GM19193 (cell line): ENCODE measurements around the gene RELL1.

Experiments
- POLR2A ChIP-seq: IDR thresholded peaks from 4 replicates; pipeline ENCODE4 v1.6.1; 2011; ENCODE audit not compliant: insufficient read depth, insufficient read length; ENCODE audit errors: extremely low read depth

The RELL1 gene

DNA sequence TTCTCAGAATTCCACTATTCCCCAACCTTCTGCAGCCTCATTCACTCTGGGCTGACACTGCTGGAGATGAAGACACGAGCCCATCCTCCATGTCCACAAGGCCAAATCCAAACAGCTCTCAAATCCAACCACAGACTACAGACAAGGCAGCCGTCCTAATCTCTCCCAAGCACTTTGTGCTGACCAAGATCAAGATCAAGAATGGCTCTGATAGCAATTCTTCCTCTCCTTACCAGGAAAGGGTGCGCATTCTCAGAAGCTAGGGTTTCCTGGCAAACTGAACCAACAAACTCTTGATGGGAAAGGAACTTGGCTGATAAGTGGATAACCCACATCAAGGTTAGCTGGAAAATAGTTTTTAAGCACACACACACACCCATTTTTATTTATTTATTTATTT, 26.5 kb downstream of the RELL1 start:
- TF ChIP-seq POLR2A = no peak

DNA sequence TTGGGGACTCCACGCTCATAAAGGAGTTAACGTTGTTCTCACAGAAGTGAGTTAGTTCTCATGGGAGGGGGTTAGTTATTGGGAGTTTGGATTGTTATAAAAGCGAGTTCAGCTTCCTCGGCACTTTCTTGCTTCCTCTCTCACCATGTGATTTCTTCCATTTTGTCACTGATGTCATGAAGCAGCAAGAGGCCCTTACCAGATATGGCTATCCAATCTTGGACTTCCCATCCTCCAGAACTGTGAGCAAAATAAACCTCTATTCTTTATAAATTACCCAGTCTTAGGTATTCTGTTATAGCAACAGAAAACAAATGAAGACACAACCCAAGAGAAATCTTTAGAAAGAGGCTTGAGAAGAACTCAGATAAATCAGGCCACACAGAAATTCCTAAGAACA, 29.5 kb downstream of the RELL1 start:
- no peak for TF ChIP-seq POLR2A

DNA sequence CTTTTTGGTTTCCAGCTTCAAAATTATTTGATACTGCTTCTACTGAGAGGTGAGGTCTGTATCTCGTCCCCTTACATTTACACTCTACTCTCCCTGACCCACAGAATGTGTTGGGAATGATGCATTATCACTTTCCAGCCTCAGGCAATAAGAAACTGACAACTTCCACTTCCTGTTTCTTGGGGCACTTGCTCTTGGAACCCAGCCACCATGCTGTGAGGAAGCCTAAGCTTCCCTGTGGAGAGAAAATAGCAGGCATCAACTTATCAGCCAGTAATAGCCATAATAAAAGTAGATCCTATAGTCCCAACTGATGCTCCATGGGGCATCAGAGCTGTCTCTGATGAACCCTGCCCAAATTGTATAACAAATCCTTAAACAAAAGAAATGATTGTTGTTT, 32.6 kb downstream of the RELL1 start:
- TF ChIP-seq POLR2A = no peak

DNA sequence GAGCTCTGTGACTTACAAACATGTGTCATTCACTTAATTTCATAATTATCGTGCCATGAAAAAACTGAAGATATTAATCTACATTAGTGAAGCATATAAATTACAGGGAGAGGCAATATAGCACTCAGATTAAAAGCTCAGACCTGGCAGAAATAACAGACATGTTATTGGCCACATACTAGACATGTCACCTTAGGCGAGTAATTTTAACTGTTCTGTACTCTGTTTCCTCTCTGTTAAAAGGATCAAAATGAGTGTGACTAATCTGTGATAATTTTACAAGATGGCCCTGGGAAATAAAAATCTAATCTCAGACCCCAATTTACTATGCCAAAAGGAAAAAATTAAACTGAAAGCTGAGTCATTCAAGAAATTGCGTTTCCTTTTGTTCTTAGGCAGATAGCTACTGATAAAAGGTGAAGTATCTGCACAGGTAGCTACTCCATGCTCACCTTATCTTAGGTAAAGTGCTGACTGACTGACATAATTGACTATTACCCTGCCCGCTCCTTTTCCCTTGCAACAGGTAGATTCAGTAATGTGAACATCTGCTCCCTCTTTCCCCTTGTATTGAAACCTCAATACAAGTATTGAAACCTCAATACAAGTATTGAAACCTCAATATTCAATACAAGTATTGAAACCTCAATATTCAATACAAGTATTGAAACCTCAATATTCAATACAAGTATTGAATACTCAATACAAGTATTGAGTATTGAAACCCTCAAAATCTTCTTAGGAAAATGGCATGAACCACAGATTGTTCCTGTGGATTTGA, 33.2 kb downstream of the RELL1 start:
- no peak for TF ChIP-seq POLR2A

DNA sequence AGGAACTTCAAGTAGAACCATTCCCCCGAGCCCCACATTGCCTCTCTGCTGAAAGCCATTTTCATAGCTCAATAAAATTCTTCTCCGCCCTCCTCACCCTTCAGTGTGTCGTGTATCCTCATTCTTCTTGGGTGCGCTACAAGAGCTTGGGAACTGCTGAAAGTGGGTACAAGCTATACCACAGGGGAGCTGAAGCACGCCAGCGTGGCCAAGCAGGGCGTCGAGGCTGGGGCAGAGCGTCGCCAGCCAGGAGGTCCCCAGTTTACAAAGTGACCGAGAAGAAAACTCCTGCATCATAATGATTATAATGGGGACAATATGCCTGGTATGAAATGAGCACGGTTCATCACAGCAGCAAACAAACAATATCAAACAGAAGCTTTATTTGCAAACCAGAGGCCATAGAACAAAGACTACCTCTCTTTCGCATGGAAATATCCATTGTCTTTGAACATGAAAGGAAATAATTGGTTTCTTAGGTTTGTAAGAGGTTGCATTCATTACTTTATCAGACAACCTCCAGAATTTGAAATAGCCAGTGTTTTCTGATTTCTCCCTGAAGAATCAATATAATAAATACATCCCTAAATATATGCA, 34.3 kb downstream of the RELL1 start:
- TF ChIP-seq POLR2A = no peak

DNA sequence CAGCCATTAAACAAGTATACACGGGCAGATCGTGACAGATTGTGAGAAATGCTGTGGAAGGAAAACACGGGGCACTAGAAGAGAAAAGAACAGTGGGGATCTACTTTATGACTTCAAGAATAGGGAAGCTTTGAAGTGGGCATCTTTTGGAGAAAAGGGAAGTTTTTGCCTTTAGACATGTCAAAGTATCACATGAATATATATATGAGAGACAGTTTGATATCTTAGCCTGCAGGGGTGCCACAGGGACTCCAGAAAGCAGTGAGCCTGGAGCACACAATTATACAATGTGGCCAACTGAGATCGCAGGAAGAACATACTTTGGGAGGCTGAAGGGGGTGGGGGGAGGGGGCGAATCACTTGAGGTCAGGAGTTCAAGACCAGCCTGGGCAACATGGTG, 35.7 kb downstream of the RELL1 start:
- no peak for TF ChIP-seq POLR2A

DNA sequence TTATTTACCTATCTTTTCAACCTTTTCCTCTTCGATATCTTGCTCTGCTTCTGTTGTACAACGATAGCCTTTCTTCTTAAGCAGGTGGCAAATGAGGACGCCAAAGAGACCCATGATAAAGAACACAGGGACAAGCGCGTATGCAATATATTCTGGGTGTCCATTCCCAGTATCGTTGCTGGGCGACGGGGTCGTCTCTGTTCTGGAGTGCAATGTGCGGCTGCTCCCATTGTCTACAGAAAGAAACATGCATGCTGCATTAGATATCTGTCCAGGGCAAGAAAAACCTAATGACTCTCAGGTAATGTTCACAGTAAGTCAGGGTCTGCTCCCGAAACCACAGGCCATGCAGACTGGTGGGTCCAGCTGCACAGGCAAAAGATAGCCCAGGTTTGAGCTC, 36.9 kb downstream of the RELL1 start:
- TF ChIP-seq POLR2A = no peak

DNA sequence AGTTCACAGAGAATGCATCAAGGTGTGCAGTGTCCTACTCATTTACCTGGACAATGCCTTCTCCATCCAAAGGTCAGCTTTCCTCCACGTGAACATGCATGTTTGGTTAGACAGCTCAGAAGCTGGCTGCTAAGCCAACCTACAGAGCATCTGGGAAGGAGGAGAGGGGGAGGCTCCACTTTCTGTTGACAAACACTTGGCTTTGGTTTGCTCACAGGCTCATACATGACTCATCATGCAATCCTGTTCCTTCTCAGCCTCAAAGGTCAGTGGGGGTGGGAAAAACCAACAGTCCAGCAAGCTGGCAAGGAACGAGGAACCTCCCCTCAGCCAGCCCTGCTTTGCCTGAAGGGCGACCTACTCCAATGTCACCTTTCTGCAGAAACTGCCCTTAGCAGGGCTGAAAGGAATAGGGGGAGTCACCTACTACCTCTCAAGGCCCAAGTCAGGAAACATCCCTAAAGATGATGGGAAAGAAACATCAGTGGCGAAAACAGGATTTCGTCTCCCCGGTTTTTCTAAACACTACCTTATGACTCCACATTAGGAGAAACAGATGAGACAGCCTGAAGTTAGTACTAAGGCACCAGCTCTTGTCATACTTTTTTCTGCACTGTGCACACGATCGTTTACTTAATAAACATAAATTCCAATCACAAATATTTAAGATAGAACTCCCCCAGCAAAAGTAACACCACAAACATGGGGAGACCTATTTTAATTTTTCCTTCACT, 37.9 kb downstream of the RELL1 start:
- TF ChIP-seq POLR2A = no peak

DNA sequence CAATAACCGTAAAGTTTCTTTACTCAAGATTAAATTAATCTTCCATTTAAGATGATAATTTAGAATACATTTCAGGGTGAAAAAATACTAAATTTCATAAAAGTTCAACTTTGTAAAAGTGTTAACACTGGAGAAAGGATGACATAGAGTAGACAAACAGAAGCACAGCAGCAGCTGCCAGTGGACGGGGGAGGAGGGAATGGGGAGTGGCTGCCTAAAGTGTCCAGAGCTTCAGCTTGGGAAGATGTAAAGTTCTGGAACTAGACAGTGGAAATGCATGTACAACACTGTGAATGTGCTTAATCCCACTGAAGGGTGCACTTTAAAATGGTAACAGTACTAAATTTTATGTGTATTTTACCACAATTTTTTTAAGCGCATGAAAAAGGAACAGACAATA, 39.9 kb downstream of the RELL1 start:
- no peak for TF ChIP-seq POLR2A

DNA sequence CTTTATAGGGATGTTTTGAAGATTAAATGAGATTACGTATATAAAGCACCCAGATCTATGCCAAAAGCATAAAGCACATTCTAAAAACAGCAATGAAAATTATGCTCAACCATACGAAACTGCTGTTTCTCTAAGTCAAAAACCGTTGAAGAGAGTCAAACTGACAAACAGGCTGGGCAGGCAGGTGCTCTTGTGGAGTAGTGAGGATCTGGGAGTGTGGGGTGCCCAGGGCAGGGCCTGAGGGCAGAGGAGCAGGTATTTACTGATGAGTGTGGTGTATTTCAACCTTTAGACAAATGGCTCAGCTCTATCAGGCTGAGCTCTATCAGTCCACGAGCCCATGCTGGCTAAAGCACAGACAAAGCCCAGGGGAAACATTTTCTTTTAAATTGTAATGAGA, 40.4 kb downstream of the RELL1 start:
- TF ChIP-seq POLR2A = no peak

DNA sequence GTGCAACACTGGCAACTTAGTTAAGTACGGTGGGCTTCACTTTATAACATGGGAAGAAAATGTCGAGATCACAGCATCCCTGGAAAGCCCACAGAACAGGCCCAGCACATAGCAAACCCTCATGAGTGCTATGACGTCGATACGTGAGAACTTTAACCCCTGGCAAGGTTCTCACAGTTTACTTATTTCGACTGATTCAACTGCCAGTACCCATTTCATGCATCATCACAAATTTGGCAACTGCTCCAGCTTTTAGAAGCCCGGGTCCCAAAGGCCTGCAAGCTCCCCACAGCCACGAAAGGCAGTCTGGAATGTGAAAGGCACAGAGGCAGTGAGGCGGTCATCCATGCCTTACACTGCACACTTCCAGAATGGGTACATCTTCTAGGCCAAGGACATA, 41.2 kb downstream of the RELL1 start:
- no peak for TF ChIP-seq POLR2A

DNA sequence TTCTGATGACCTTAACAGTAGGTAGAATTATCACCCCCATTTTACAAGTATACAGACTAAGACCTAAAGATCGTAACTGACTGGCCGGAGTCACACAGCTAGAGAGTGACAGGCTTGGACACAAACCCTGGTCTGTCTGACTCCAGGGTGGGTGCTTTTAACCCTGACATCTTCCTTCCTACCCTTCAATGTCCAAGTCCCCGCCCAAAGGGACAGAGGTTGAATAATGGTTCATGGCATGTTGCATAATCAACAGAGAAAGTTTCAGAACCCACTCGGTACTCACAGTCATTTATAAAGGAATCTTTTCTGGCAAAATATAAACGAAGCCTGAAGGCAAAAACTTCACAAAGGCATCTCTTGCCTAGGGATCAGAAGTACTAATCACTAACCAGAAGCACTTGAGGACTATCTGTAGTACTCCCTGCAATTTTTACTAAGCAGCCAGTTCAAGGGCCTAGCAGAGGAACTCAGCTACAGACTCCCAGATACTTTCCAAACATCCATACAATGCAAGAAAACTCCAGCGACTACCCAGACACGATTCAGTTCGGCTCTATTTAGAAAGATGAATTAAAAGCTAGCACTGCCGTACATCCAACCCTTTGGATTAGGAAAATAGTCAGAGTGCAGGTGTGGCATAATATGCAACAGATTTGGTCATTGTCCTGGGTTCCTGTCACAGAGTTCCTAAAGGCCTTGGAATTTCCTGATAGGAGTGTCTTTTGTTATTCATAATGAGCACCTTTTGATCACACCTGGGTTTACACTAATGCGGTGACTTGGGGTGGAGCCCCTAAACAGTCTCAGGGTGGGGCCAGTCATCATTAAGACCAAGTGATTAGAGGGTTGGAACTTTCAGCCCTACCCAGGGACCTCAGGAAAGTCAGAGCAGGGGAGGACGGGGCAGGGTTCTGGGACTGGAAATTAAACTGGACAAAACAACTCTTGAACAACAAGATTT, 44.0 kb downstream of the RELL1 start:
- no peak for TF ChIP-seq POLR2A

DNA sequence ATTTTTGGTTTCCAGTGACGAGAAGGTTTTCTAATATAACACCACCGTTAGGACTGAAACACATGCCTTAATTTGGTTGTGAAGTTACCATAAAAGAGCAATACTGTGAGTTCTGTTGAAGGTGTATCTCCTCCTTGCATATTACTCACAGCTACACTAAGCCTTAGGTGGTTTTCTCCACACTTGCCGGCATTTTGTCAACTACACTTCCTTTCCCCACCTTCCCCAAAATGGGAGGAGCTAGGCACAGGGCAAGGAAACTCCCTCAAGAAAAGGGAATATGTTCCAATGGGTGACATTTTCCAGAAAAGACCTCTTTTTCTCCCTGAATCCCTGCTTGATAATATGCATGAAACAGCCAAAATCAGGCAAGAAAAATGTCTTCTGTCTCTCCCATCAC, 44.8 kb downstream of the RELL1 start:
- no peak for TF ChIP-seq POLR2A

DNA sequence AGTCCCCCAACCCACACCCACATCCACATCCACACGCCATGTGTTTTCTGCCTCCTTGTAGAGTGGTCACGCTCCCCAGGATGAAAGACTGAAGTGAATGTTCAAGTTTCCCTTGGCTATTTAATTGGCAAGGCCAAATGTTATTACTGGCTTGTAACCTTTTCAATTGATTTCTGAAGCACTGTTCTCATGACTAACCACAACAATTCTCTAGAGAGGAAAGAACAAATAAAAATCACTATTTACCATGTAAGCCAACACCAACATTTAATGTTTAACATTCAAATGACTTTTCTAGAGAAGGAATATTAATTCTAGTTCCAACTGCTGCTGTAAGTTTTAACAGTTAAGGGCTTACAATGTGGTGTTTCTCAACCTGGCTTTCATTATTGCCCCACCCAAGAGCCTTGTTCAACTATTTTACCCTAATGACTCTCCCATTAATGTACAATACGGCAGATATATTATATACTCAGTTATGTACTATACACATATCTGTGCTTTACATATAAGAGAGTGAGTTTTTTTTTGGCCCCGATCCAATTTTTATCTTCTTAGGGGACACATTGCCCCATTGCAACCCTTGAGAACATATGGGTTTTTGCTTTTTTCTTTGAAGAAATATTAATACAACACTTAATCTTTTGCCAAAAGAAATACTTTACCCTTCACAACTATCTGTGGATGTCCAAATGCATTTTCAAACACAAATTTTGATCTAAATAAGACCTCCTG, 46.5 kb downstream of the RELL1 start:
- no peak for TF ChIP-seq POLR2A
